ENCODE data around the gene TCEA2.
A peak's percentile ranks its signal among the peaks of the same experiment; 100 is the strongest.
"Not testable (repeated sequence)": the region's sequence is repeated elsewhere in the genome, so short reads cannot be mapped to it uniquely, and the experiment has no call there.

The TCEA2 gene

GRCh38 chr20:64080013-64080812 lies 17.2 kb downstream of the TCEA2 start, which contains the start of gene OPRL1:
Gene OPRL1 (plus strand): TSS chr20:64080082. CDS start chr20:64092721, 12,639 bp downstream.
- DNase-seq, result peak in 1 of 2 experiments; percentile 68

- DNase-seq, result no peak
Measured at GRCh38 chr20:64080813-64081623, 18.0 kb downstream of the TCEA2 start.

GRCh38 chr20:64081624-64081964 lies 18.6 kb downstream of the TCEA2 start:
- no peak for DNase-seq

- no peak for DNase-seq
Measured at GRCh38 chr20:64082126-64082731, 19.2 kb downstream of the TCEA2 start.

- DNase-seq, result no peak
Measured at GRCh38 chr20:64082820-64083377, 19.9 kb downstream of the TCEA2 start.

- peak; percentile 43 to 93 for DNase-seq
Measured at GRCh38 chr20:64083378-64083803, 20.4 kb downstream of the TCEA2 start.

- DNase-seq, result no peak
Measured at GRCh38 chr20:64083804-64084684, 21.0 kb downstream of the TCEA2 start, which contains the start of gene LKAAEAR1. Gene LKAAEAR1 (minus strand): TSS chr20:64084398. CDS start chr20:64084219, 179 bp downstream.

GRCh38 chr20:64084685-64085152 lies 21.7 kb downstream of the TCEA2 start:
- peak in 1 of 2 experiments; percentile 51 for DNase-seq

- no peak for DNase-seq
Measured at GRCh38 chr20:64086801-64087200, 23.8 kb downstream of the TCEA2 start.

- DNase-seq, result not testable (repeated sequence)
Measured at GRCh38 chr20:64087226-64087825, 24.3 kb downstream of the TCEA2 start.

- not testable (repeated sequence) for DNase-seq
Measured at GRCh38 chr20:64088586-64088985, 25.6 kb downstream of the TCEA2 start.

- peak in 1 of 2 experiments; percentile 62 for DNase-seq
Measured at GRCh38 chr20:64090165-64090564, 27.2 kb downstream of the TCEA2 start.

GRCh38 chr20:64091340-64091739 lies 28.3 kb downstream of the TCEA2 start:
- no peak for DNase-seq

- peak in 1 of 2 experiments; percentile 67 for DNase-seq
Measured at GRCh38 chr20:64091770-64092169, 28.8 kb downstream of the TCEA2 start.

GRCh38 chr20:64092258-64093012 lies 29.4 kb downstream of the TCEA2 start:
- peak in 1 of 2 experiments; percentile 60 for DNase-seq

GRCh38 chr20:64093013-64093503 lies 30.1 kb downstream of the TCEA2 start:
- no peak for DNase-seq

GRCh38 chr20:64095455-64095854 lies 32.5 kb downstream of the TCEA2 start:
- no peak for DNase-seq

GRCh38 chr20:64095927-64096326 lies 32.9 kb downstream of the TCEA2 start:
- no peak for DNase-seq

- DNase-seq, result no peak
Measured at GRCh38 chr20:64096535-64096934, 33.5 kb downstream of the TCEA2 start.

GRCh38 chr20:64098471-64099013 lies 35.5 kb downstream of the TCEA2 start:
- no peak for DNase-seq
